ENCODE results near the gene SLC22A15. TPM values are rescaled to one million over a fixed set of nuclear protein-coding genes. Genes with fewer than 3 reads are reported as not detected.

SLC22A15 gene
- total and polyA plus RNA-seq, 5 donors: 3.5 to 9.3 (median 4.8) TPM

DNA sequence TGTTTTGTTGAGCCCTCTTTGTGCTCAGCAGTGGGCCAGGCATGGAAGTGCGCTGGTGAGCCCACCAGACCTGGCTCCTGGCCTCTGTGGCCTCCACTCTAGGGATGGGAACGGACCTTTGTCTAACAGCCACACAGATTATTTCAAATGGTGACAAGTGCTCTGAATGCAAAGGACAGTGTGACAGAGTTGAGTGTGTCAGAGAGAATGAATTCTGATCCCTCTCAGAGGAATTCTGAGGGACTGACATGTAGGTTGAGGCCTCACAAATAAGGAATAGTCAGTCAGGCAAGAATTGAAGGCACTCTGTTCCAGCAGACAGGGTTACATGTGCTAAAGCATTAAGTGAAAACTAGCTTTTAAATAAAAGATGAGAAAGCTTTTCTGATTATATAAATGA lies 123.6 kb downstream of the SLC22A15 start:
- 87% methylated on average over 2 of the region's 2 CpGs for WGBS
- no peak for DNase-seq
- Histone ChIP-seq H3K9me3 (ENCODE audit: control insufficient read depth, low read length) (no peaks in the 10 kb centered on the region), H3K4me3 (ENCODE audit: low read length) (no peak overlapping the region), H3K27ac (ENCODE audit: low read length) (no peak overlapping the region), H3K4me1 (ENCODE audit: control insufficient read depth, insufficient read depth, low read length) (no peaks in the 10 kb centered on the region), H3K27me3 (ENCODE audit: control insufficient read depth, insufficient read depth) (no peaks in the 10 kb centered on the region)
- intact Hi-C loops (cut with DNase I): no loop called here
- ATAC-seq: no peak

DNA sequence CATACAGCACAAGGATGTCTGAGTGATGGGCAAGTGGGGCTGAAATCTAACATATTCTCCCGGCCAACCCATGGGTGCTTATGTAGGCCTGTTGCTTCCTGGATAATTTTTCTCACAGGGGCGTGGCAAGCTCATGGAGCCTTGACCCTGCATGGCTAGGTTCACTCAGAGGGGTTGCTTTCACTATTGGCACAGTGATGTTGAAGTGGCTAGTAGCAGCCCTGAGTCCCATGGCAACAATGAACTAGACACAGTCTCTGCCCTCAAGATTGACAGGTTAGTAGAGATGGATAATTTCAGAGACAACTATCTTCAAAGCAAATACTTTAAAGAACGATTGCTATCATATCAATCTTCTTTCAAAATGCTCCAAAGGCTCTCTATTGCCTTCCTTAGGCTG lies 128.4 kb downstream of the SLC22A15 start:
- ATAC-seq (no peak), DNase-seq (no peak)
- H3K9me3 ChIP-seq (ENCODE audit: control insufficient read depth, low read length): no peaks in the 10 kb centered on the region
- no peak overlapping the region for H3K27ac ChIP-seq (ENCODE audit: low read length)
- intact Hi-C loops (cut with DNase I): no loop called here
- no peak overlapping the region for H3K4me3 ChIP-seq (ENCODE audit: low read length)
- H3K4me1 ChIP-seq (ENCODE audit: control insufficient read depth, insufficient read depth, low read length): no peaks in the 10 kb centered on the region
- H3K27me3 ChIP-seq (ENCODE audit: control insufficient read depth, insufficient read depth): no peaks in the 10 kb centered on the region
- 70% methylated on average over 3 of the region's 3 CpGs for WGBS

DNA sequence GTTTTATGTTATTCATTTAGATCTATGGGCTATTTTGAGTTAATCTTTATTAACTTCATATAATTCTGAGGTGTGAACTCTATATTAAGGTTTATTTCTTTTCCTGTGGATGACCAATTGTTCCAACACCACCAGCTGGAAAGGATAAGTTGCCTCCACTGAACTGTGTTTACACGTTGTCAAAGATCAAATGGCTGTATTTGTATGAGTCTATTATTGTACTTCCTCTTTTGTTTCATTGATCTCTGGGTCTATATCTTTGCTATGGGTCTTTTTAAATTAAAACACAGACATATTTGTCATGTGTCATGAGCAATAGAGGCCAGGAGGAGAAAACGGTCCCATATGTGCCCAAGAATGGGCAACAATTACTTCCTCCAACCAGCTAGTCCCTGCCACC lies 129.7 kb downstream of the SLC22A15 start:
- WGBS: 58% methylated on average over 2 of the region's 2 CpGs
- intact Hi-C loops (cut with DNase I): no loop called here

DNA sequence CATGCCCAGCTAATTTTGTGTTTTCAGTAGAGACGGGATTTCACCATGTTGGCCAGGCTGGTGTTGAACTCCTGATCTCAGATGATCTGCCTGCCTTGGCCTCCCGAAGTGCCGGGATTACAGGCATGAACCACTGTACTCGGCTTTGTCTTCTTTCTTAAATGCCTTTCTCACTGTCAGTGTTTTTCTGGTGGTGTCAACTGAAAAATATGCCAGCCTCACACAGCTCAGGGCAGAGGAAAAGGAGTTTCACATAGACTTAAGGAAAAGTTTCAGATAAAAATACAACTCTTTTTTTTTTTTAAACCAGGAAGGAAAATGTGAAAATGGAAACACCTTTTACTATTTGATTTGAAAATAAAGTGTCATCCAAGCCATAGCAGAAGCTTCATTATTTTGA lies 130.3 kb downstream of the SLC22A15 start:
- no peak for ATAC-seq

More for the DNA sequence above, 129.7 kb downstream of the SLC22A15 start:
- ATAC-seq (no peak), DNase-seq (no peak)
- Histone ChIP-seq H3K9me3 (ENCODE audit: control insufficient read depth, low read length) (no peaks in the 10 kb centered on the region), H3K4me1 (ENCODE audit: control insufficient read depth, insufficient read depth, low read length) (no peaks in the 10 kb centered on the region), H3K4me3 (ENCODE audit: low read length) (no peak overlapping the region), H3K27me3 (ENCODE audit: control insufficient read depth, insufficient read depth) (no peaks in the 10 kb centered on the region), H3K27ac (ENCODE audit: low read length) (no peak overlapping the region)

DNA sequence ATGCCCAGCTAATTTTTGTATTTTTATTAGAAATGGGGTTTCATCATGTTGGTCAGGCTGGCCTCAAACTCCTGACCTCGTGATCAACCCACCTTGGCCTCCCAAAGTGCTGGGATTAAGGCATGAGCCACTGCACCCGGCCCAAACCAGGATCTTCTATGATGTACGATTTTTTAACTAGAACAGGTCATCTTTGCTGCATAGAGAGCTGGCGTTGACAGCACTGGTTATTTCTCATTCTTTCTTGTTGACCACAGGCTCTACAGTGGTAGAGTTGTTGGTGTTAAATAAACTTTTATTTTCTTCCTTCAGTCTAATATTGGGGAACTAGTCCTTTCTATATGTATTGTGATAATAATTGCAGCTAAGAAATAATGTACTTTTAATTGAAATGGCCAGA lies 131.1 kb downstream of the SLC22A15 start:
- no peak for ATAC-seq
- WGBS: 72% methylated on average over 4 of the region's 4 CpGs
- H3K4me3 ChIP-seq (ENCODE audit: low read length): no peak overlapping the region
- H3K27ac ChIP-seq (ENCODE audit: low read length): no peak overlapping the region
- DNase-seq: no peak
- no peaks in the 10 kb centered on the region for H3K9me3 ChIP-seq (ENCODE audit: control insufficient read depth, low read length)
- no peaks in the 10 kb centered on the region for H3K27me3 ChIP-seq (ENCODE audit: control insufficient read depth, insufficient read depth)
- intact Hi-C loops (cut with DNase I): no loop called here
- H3K4me1 ChIP-seq (ENCODE audit: control insufficient read depth, insufficient read depth, low read length): no peaks in the 10 kb centered on the region

More for the DNA sequence above, 130.3 kb downstream of the SLC22A15 start:
- H3K4me1 ChIP-seq (ENCODE audit: control insufficient read depth, insufficient read depth, low read length): no peaks in the 10 kb centered on the region
- DNase-seq: no peak
- H3K4me3 ChIP-seq (ENCODE audit: low read length): no peak overlapping the region
- WGBS: 82% methylated on average over 4 of the region's 4 CpGs
- no peaks in the 10 kb centered on the region for H3K27me3 ChIP-seq (ENCODE audit: control insufficient read depth, insufficient read depth)
- no peak overlapping the region for H3K27ac ChIP-seq (ENCODE audit: low read length)
- intact Hi-C loops (cut with DNase I): no loop called here
- no peaks in the 10 kb centered on the region for H3K9me3 ChIP-seq (ENCODE audit: control insufficient read depth, low read length)

DNA sequence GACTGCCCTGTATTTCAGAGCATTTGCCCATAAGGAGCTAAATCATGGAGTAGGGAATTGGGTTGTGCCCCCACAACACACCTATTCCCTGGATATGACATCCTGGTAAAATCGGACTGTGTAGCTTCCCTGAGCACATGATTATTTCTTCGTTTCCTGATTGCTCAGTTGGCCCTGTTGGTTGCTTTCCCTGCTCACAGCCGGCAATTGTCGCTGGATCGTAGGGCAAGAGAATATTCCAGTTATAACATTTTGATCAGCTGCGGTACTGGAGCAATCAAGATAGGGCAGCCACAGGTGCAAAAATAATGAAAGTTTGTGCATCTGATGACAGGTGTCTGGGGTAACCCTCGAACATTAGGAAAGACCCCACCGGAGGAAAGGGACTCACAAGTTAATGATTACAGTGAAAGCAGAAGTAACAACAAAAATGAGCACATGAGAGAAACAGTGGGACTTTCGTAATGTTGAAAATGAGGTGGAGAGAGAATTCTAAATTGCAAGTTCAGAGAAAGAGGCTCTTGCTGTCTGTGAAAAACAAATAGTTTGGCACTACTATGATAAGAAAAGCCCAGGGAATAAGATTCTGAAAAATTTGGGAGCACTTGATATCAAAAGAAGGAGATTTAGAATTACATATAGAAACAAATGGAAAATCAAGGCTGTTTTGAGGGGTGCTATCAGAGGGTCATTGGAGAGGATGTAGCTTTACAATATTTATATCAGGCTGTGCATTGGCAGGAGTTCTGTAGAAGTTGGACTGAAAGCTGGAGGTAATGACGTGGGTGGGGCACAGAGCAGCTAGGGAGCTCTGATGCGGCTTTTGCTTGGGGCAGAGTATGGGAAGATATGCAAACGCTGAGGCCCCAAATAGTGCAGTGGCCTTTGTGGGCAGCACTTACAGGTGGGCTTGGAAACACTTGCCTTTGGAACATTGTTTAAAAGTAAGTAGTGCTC lies 134.5 kb downstream of the SLC22A15 start, which contains the start of gene MAB21L3:
MAB21L3 (plus strand) TSS at position 833 of the 957 bp plus-strand sequence. CDS start 1,217 bp downstream, outside the sequence.
- intact Hi-C loops (cut with DNase I): no loop called here
- Histone ChIP-seq H3K4me1 (ENCODE audit: control insufficient read depth, insufficient read depth, low read length) (no peaks in the 10 kb centered on the region), H3K4me3 (ENCODE audit: low read length) (no peak within 1 kb of the TSS), H3K27ac (ENCODE audit: low read length) (no peak within 1 kb of the TSS), H3K9me3 (ENCODE audit: control insufficient read depth, low read length) (no peaks in the 10 kb centered on the region), H3K27me3 (ENCODE audit: control insufficient read depth, insufficient read depth) (no peaks in the 10 kb centered on the region)
- peak; percentile 21 to 43 for ATAC-seq
- DNase-seq: no peak
- WGBS: 60% methylated on average over 12 of the region's 12 CpGs

DNA sequence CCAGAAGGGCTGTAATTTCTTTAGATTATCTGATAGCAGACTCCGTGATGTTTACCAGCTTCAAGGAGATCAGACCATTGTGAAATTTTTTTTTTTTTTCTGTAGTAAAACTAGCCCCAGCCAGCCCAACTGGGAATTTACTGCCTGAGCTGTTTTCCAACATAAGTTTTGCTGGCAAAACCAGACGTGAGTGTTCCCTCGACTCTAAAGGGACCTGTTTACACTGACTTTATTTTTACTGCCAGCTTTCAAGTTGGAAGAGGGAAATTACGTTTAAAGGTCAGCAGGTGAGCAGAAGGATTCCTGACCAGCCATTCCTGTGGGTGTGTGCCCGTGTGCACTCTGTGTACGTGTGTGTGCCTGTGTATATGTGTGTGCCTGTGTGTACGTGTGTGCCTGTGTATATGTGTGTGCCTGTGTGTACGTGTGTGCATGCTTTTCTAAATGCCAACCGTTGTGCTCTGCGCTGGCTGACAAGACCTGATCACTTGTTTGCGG lies 135.3 kb downstream of the SLC22A15 start:
- 68% methylated on average over 11 of the region's 11 CpGs for WGBS
- no peak overlapping the region for H3K27ac ChIP-seq (ENCODE audit: low read length)
- H3K27me3 ChIP-seq (ENCODE audit: control insufficient read depth, insufficient read depth): no peaks in the 10 kb centered on the region
- peak in 1 of 2 donors; percentile 14 for ATAC-seq
- no peaks in the 10 kb centered on the region for H3K4me1 ChIP-seq (ENCODE audit: control insufficient read depth, insufficient read depth, low read length)
- intact Hi-C loops (cut with DNase I): no loop called here
- no peak for DNase-seq
- H3K4me3 ChIP-seq (ENCODE audit: low read length): no peak overlapping the region
- no peaks in the 10 kb centered on the region for H3K9me3 ChIP-seq (ENCODE audit: control insufficient read depth, low read length)

DNA sequence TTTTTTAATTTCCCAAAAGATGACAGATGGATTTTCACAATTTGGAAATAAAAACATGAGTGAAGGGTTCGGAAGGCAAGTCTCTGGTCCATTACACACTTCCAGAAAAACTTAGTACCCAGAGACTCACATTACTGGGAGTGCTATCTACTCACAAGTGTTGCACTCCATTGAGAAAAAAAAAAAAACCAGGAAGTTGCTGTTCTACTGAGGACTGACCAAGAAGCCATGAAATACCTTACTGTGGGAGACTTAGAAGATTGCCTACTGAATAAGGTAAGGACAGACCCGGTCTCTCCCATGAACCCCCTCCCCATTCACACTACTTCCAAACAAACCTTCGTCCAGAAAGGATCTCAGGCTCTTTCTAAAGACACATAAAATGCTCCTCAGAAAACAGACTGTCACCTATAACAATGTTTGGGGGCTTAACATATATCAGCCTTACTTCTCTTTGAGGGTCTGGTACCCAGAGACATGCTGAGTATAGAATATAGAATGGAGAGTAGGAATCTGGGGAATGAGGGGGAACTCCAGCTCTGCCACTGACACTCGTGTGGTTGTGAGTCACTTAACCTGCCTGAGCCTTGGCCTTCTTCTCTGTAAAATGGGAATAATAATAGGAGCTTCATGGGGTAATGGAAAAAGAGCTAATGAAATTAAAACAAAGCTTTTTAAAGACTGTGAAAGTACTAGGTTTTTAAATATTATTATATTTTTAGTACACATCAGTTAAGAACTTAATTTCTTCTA lies 136.3 kb downstream of the SLC22A15 start:
- no peaks in the 10 kb centered on the region for H3K4me1 ChIP-seq (ENCODE audit: control insufficient read depth, insufficient read depth, low read length)
- intact Hi-C loops (cut with DNase I): no loop called here
- ATAC-seq (no peak), DNase-seq (no peak)
- no peaks in the 10 kb centered on the region for H3K27me3 ChIP-seq (ENCODE audit: control insufficient read depth, insufficient read depth)
- H3K4me3 ChIP-seq (ENCODE audit: low read length): no peak overlapping the region
- H3K9me3 ChIP-seq (ENCODE audit: control insufficient read depth, low read length): no peaks in the 10 kb centered on the region
- no peak overlapping the region for H3K27ac ChIP-seq (ENCODE audit: low read length)
- WGBS: 81% methylated on average over 4 of the region's 4 CpGs

DNA sequence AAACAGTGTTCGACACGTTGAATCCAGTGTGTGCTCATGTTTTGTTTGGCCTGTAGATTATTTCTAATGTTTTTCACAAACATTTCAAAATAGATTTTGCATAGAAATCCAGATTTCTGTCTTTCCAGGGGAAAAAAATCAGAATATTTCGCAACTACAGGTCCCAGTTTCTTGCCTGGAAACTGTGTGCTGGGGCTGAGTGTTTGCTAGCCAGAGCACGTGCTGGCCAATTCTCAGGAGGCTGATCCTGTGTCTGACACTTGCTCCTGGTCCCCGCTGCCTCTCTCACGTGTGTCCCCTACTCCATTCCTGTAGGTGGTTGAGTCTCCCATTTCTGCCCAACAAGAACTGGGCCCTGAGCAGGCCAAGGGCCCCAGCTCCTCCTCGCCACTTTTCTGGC lies 137.3 kb downstream of the SLC22A15 start:
- DNase-seq: peak; percentile 31 to 56 (median 37)
- 62% methylated on average over 7 of the region's 7 CpGs for WGBS
- Histone ChIP-seq H3K4me3 (ENCODE audit: low read length) (no peak overlapping the region), H3K4me1 (ENCODE audit: control insufficient read depth, insufficient read depth, low read length) (no peaks in the 10 kb centered on the region), H3K9me3 (ENCODE audit: control insufficient read depth, low read length) (no peaks in the 10 kb centered on the region), H3K27me3 (ENCODE audit: control insufficient read depth, insufficient read depth) (no peaks in the 10 kb centered on the region), H3K27ac (ENCODE audit: low read length) (no peak overlapping the region)
- no peak for ATAC-seq
- intact Hi-C loops (cut with DNase I): no loop called here

DNA sequence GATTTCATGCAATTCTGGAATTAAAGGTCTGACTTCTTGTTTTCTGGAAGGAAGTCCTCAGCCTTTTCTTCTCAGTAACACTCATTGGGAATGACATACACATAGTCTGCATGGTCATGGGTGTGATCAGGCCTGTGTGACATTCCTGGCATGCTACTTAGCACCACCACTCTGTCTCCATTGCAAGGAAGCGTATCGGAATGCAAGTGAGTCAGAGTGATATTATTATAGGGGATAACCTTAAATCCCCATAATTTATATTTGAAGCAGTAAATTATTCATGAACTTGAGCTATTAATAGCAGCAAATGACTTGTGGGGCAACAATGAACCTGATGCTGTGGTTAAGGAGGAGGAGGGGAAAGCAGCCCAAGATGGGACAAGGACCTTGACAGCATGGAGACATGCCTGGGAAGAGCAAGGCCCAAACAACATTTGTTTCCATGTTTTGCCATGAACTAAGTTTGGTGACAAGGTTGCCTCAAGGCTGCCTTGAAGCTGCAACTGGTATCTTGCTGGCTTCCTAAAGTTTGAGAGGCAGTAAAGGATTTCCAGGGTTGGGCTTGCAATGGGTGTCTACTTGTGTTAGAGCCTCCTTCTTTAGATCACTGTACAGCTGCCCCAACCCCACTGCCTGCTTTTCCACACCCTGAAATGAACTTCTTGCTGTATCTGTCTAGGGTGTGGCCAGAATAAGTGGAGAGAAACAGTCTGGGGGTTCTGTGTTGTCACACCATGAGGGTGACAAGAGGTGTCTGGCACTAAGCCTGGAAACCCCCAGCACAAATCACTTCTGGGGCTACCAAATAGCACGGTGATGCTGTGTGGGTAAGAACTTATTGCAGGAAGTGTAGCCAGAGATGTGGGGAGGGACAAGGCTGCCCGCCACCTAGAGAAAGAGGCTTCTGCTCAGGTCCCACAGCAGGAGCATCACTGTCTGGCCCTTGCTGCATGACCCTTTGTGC lies 139.4 kb downstream of the SLC22A15 start:
- Histone ChIP-seq H3K4me3 (ENCODE audit: low read length) (no peak overlapping the region), H3K27ac (ENCODE audit: low read length) (no peak overlapping the region), H3K27me3 (ENCODE audit: control insufficient read depth, insufficient read depth) (no peaks in the 10 kb centered on the region), H3K9me3 (ENCODE audit: control insufficient read depth, low read length) (no peaks in the 10 kb centered on the region), H3K4me1 (ENCODE audit: control insufficient read depth, insufficient read depth, low read length) (no peaks in the 10 kb centered on the region)
- no peak for ATAC-seq
- intact Hi-C loops (cut with DNase I): no loop called here
- DNase-seq: no peak
- WGBS: 72% methylated on average over 4 of the region's 4 CpGs

Measured in right cardiac atrium (tissue), 5 donors.